GM21367 (cell line): ENCODE data around the gene PORCN.

ENCODE experiments used
- ATAC-seq: cut with Tn5 transposase; IDR thresholded peaks from one replicate; pipeline ENCODE4 v1.9.1; 2021; ENCODE audit not compliant: unreplicated experiment

The PORCN gene

DNA sequence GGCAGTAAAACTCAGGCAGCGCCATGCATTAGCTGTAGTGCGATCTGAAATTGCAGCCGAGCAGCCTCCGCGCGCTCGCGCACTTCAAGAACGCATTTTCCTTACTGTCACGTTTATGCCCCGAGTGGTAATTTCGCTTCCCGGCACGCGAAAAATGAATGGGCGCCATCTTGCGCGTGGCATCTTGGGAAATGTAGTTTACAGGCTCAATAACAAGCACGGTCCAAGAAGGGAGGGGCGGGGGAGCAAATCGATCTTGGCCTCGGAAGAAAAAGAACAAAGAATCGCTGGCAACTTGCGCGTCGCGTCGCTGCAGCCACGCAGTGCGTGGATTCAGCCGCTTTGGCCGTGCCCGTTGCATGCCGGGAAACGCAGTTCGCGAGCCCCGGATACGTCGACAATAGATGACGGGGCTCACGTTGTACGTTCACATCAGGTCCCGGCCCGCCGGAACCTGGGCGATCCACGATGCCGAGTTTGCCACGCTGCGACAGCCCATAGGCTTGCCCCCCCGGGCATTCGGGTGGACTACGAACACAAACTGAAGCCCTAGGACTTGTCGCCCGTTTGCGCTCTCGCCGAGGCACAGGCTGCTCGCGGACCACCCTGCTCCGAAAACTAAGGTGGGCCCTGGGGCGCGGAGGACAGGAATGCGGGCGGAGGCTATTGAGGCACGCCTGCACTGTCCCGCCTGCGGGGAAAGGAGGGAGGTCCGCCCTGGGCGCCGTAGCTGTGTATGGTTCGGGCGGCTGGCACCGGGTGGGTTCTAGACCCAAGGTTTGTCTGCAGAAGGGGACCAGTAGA is 32.8 kb upstream of the PORCN start, which contains the start of gene FTSJ1:
FTSJ1 (plus strand) TSS at position 426 of the 804 bp plus-strand sequence. CDS start 1,849 bp downstream, outside the sequence.
- ATAC-seq: peak; percentile 65

DNA sequence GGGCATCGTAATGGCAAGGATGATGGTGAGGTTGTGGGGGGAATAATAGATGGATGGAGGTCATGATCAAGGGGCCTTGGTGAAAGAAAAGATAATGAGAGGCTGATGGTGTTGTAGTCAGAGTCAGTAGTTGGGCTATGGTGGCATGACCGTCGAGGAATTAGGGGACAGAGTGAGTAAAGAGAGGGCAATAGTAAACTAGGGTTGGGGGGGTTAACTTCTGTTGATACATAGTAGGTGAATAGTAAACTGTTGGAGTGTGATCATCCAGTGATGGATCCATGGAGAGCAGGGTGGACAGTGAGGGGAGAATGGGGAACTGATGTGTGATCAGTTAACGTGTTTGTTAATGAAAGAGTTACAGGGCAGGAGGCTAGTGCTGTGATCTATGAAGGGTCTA is 31.9 kb upstream of the PORCN start:
- no peak for ATAC-seq

DNA sequence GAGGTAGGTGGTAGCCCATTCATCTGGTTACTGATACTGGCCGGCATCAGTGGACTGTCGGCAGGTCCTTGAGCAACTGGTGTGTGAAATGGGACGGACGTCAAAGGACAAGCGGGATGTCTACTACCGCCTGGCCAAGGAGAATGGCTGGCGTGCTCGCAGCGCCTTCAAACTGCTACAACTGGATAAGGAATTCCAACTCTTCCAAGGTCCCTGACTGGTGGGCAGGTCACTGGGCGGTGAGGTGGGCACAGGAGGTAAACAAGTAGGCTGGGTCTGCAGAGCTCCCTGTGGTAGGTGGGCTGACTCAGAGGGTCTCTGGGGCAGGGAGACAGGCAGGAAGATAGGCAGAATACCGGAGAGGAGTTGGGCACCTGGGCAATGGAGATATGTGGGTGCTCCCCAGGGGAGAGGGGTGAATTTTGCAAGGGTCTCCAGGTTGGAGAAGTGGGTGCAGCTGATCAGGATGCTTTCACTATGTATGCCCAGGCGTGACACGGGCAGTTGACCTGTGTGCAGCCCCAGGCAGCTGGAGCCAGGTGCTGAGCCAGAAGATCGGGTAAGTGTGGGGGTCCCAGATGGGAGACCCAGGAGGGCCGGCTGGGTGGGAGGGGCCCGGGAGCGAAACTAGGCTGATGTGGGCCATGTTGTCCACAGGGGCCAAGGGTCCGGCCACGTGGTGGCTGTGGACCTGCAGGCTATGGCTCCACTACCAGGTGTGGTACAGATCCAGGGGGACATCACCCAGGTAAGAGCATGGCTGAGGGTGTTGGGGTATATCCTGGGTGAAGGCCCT is 30.6 kb upstream of the PORCN start:
- no peak for ATAC-seq

DNA sequence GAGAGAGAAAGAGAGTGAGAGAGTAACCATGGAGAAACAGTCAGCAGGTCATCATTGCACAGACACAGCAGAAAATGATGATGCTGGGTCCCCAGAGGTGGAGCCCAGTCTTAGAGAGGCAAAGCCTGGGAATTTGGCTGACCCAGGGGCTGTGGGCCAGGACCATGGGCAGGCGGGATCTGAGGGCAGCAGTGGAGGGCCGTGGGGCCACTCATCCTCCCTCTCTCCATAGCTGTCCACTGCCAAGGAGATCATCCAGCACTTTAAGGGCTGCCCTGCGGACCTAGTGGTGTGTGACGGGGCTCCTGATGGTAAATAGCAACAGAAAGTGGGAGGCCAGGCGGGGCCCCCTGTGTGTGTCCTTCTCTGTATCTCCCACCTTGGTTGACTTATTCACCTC is 30.0 kb upstream of the PORCN start:
- no peak for ATAC-seq

DNA sequence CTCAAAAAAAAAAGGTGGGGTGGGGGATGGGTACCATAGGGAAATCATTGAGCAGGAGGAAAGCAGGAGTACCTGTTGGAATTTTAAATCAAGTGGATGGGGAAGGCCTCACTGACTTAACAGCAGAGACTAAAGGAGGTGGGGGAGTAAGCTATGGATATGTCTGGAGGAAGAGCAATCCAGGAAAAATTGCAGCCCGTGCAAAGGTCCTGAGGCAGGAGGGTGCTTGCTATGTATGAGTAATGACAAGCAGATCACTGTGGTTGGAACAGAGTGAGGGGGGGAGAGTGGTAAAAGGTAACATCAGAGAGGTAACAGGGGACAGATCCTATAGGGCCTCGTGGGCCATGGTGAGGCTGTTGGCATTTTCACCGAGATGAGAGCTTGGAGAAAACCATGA is 28.6 kb upstream of the PORCN start:
- ATAC-seq: no peak

DNA sequence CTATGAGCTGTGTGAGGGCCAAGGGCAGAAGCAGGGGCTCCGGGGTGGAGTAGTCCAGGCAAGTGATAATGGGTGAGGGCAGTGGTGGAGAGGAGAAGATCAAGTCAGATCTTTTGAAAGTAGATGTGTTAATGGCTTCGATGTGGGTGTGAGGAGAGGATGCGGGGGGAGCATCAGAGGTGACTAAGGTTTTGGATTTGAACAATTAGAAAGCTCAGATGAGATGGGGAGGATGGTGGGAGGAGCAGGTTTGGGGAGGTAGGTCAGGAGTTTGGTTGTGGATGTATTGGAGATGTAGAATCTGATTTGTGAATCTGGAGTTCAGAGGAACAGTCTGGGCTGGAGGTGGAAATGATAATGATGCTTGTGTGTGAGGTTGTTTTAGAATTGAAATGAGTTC is 28.2 kb upstream of the PORCN start:
- no peak for ATAC-seq

DNA sequence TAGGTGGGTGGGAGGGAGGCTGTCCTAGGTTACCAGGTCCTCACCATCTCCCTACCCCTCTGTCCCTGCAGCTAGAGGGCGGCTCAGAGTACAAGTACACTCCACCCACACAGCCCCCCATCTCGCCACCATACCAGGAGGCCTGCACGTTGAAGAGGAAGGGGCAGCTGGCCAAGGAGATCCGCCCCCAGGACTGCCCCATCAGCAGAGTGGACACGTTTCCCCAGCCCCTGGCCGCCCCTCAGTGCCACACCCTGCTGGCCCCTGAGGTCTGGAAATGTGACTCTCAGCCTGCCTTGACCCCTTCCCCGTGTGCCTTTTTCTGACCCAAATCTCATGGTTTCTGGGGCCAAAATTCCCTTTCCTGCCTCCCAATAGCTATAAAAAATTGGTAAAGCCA is 26.3 kb upstream of the PORCN start:
- no peak for ATAC-seq

DNA sequence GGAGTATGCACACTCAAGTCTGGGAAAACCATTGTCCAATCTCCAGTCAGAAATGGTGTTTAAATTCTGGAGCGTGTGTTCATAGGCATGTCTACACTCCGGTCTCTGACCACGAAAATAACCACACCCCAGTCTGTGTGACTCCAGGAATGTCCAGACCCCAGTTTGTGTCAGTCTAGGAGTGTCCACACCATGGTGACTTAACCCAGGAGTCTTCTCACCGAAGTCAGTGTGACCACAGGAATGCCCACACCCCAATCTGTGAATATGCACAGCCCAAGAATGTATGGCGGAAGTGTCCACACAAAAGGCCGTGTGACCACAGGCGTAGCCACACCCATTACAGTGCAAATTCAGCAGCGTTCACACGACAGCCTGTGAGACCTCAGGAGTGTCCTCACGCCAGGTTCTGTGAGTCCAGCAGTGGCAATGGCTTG is 21.4 kb upstream of the PORCN start:
- ATAC-seq: no peak

DNA sequence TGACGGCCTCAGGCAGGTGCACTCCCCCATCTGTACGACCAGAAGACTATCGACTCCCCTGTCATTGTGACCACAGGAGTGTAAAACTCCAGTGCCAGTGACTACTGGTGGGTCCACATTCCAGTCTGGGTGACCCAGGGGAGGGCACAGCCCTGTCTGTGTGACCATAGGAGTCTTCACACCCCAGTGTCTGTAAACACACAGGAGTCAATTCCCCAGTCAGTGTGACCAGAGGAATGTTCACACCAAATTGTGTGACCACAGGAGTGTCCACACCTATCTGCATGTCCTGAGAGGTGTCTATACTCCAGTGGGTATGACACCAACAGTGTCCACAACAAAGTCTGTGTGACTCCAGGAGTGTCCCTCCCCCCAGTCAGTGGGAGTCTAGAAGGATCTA is 20.8 kb upstream of the PORCN start:
- no peak for ATAC-seq

DNA sequence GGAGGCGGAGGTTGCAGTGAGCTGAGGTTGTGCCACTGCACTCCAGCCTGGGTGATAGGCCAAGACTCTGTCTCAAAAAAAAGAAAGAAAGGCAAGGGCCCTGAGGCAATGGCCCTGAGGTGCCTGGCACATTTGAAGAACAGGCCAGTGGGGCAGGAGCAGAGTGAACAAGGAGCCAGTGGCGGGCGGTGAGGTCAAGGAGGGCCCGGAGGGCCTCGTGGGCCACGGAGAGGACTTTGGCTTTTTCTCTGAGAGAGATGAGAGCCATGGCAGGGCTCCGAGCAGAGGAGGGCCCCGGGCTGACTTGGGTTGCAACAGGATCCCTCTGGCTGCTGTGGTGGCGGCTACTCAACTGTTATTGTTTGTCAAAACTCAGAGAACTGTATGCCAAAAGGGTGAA is 19.5 kb upstream of the PORCN start:
- ATAC-seq: no peak

DNA sequence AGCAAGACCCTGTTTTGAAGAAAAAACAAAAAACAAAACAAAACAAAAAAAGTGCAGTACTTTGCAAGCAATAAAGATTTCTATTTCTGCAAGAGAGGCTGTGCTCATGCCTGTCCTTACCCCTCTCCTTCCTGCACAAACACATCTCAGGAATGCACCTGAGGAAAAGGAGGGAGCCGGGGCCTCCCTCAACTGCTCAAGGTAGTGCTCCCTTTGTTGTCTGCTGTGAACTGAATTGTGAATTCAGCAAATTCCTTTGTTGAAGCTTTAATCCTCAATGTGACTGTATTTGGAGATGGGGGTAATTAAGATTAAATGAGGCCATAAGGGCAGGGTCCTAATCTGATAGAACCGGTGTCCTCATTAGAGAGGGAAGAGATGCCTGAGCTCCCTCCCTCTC is 18.9 kb upstream of the PORCN start:
- no peak for ATAC-seq

DNA sequence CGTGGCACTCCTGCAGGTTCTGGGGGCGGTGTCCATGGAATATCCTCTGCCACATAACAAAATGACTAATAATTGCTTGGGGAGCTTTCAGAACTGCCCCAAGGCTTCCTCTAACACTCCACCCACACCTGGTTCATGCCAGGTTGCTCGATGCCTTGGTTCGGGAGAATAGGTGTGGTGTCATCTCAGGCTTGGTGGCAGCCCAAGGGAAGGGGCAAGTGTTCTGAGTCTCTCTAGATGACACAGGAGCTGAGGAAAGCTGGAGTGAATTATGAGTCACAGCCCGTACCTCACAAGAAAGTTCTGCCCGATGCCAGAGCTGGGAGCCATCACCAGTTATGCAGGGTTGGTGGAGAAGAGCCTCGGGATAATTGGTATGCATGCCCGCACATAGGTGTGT is 18.1 kb upstream of the PORCN start:
- no peak for ATAC-seq

DNA sequence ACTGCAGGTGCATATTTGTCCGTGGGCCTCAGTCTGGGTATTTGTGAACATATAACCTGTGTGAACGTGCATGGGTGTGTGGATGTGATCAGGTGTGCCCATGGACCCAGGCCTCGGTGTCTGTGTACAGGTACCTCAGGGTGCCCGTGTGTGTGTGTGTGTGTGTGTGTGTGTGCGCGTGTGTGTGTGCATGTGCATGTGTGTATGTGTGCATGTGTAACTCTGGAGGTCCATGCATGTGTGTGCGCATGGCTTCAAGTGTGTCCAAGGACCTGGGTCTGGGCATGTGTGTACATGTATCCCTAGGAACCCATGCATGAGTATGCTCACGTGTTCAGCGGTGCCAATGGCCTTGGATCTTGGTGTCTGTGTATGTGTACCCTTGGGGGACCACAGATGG is 17.0 kb upstream of the PORCN start:
- ATAC-seq: no peak

DNA sequence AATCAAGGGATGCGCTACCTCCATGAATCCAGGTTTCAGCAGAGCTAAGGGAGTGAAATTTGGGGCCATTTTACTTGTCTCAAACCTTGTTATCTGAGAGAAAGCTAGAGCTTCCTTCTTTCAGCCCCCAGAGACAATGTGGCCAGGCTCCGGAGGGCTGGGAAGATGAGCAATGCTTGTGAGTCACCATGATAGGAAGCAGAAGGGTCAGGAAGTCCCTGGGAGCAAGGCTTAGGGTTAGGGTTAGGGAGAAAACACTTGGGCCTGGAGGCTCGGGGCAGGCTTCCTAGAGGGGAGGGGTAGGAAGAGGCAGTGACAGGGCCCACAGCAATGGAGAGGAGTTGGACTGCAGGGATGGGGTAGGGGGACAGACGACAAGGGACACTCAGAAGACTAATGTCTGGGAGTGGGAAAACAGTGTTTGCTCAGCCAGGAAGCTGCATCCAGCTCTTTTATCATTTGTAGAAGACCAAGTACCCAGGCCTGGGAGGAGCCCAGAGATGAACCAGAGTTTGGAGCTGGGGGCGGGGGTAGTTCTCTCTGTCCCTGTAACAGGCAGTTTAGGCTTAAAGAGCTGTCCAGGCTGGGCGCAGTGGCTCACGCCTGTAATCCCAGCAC is 16.4 kb upstream of the PORCN start:
- no peak for ATAC-seq

DNA sequence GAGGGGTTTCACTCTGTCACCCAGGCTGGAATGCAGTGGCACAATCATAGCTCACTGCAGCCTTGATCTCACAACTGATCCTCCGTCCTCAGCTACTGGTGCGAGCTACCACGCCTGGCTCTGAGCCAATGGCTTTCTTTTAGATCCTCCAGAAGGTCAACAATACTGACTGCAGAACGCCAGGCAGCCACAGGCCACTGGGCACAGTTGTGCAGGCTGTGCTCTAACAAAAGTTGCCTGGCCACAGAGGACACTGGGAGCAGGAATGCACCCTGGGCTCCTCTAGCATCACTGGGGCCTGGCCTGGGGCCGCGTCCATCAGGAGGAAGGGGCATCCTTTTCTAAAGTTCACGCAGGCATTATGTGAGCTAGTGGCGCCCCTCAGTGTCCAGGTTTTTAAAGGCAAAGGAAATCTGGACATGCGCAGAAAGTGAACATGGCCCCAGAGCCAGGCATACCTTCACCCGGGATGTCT is 14.9 kb upstream of the PORCN start:
- ATAC-seq: no peak

DNA sequence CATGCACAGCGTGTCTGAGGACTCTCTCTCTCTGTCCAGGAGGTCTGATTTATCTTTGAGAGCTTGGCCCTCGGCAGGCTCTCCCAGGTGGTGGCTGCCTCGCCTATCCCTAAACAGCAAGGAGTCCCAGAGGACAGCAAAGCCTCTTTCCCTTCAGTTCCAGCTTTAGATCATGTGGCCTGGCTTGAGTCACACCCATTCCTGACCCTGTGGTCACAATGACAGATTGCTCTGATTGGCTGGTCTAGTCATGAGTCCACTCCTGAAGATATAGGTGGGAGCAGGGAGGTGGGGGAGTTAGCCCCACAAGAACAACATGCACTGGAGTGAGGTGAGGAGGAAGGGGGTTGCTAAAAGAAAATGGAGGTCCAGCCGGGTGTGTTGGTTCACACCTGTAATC is 12.1 kb upstream of the PORCN start:
- no peak for ATAC-seq

DNA sequence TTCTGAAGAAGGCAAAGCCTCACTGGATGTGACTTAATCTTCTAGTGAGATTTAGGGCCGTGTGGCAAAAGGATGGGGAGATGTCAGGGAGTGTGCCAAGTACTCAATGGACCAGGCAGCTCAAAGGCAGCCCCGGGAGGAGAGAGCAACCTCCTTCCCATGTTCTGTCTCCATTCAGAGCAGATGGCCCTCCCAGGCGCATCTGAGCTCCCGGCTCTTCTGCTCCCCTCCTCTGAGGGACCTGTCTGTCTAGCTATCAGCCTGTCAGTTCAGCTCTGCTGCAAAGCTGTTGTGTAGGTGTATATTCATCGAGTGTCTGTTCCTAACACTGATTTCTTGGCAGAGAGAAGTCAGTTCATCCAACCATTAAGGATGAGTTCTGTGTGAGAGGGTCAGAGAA is 10.9 kb upstream of the PORCN start:
- no peak for ATAC-seq

DNA sequence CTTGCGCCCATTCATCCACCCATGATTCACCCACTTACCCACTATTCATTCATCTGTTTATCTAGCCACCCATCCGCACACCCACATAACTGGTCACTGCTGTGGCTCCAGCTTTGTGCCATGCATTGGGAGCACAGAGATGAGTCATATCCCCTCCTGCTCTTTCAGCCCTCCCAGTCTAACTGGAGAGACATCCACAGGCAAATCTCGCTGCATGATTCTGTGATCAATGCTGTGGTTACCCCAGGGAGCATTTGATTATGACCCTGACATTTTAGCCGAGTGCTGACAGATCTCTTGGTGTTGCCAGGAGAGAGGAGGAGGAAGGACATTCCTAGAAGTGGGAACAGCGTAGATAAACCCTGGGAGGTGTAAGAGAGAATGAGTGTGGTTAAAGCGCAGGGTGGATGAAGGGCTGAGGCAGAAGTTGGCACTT is 10.4 kb upstream of the PORCN start:
- no peak for ATAC-seq

DNA sequence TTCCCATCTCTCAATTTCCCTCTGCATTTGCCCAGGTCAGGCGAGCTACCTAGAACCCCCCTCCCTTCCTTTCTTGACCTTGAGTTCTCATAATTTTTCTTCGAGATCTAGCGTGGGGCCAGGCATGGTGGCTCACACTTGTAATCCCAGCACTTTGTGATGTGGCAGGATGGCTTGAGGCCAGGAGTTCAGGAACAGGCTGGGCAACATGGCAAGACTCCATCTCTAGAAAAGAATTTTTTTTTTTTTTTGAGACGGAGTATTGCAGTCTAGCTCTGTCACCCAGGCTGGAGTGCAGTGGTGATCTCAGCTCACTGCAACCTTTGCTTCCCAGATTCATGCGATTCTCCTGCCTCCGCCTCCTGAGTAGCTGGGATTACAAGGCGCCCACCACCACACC is 4.5 kb upstream of the PORCN start:
- ATAC-seq: no peak

DNA sequence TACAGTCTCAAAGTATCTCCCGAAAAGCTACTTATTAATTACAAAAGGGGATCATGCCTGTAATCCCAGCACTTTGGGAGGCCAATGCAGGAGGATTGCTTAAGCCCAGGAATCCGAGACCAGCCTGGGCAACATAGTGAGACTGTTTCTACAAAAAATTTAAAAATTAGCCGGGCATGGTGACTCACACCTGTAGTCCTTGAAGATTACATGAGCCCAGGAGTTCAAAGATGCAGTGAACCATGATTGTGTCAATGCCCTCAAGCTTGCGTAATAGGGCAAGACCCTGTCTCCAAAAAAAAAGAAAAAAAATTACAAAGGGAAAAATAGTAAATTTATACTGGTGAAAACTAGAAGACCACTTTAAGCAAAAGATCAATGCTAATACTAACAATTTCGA is 3.3 kb upstream of the PORCN start:
- no peak for ATAC-seq

DNA sequence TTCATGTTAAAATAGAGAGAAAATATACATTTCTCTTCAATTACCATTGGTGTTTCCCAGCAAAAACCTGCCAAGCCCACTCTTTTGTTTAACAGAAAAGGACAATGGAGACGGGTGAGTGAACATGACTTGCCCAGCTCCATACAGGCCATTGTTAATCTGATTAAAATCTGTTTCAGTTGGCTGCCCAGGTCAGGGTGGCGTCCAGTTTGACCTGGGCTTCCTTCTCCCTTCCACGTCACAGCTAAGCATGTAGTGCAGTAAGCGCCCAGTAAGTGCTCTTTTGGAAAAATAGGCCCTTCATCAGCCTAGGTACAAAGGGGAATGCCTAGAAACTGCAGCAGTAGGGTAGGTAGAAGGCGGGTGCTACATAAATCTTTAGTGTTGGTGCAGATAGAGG is 1.5 kb upstream of the PORCN start:
- ATAC-seq: no peak

DNA sequence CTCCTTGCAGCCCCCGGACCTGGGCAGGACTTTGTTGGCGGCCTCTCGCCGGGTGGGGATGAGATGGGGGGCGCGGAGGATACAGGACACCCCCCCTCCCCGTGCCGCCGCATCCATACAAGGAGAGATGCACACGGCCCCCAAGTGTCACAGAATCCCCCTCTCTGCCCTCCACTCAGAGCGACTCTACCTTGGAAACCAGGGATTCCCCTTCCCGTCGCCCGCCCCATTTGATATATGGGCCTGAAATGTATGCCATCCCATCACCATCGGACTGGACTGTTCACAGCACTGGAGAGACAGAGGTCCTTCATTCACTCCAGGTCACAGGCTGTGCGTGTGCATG is 426 bp downstream of the PORCN start:
- ATAC-seq: no peak
